Endothelial cell of umbilical vein (primary cell): Measurements from ENCODE around the gene CHCHD5. TPM values are rescaled to one million over a fixed set of nuclear protein-coding genes. Genes with fewer than 3 reads are reported as not detected.

Experiments
- BruUV-seq: library from RNA; stranded (reverse); fragments of 400-500 nt; replicated peaks from 2 replicates; lab custom pipeline; 2021; lab: Mats Ljungman, UMichigan
- CTCF ChIA-PET: fragments of 300-600, 350-600 bp; sonication (Branson Sonifier 250); formaldehyde crosslinking; loops from one replicate; lab custom pipeline; 2021; ENCODE audit warnings: antibody characterized with exemption, inconsistent platforms; lab: Charles Lee
- POLR2A ChIA-PET: fragments of 300-600, 350-600 bp; sonication (Branson Sonifier 250); formaldehyde crosslinking; loops from one replicate; lab custom pipeline; 2021; ENCODE audit warnings: antibody characterized with exemption, inconsistent platforms; lab: Charles Lee
- DNase-seq: peaks from one replicate; pipeline ENCODE4 v3.0.0-alpha.2; 2011; ENCODE audit warnings: low read depth, low spot score
- FAIRE-seq: peaks from 2 replicates; lab custom pipeline; 2011; peaks lifted over from hg19 to GRCh38; lab: Jason Lieb, UNC
- H2AFZ ChIP-seq: 2 replicates; pipeline ENCODE4 v1.6.0; 2012; ENCODE audit warnings: low read depth, low read length, control low read depth, inconsistent platforms
- H3K27ac ChIP-seq: 2 replicates; pipeline ENCODE4 v1.5.1; 2011; ENCODE audit warnings: low read depth, mild to moderate bottlenecking, control low read depth, low read length, moderate library complexity; ENCODE audit not compliant: insufficient read depth
- H3K27me3 ChIP-seq, 2 experiments: 2 replicates each; pipeline versions ENCODE4 v1.6.0 to v1.6.1; 2011; ENCODE audit warnings: low read length in 2 of 2, mixed read lengths in 1 of 2; ENCODE audit not compliant: control insufficient read depth in 2 of 2, insufficient read depth in 2 of 2
- H3K36me3 ChIP-seq, 2 experiments: 2 replicates in 1 of 2; 3 replicates in 1 of 2; pipeline ENCODE4 v1.5.1; 2011; ENCODE audit warnings: low read length in 2 of 2, mild to moderate bottlenecking in 1 of 2, moderate library complexity in 1 of 2; ENCODE audit not compliant: control insufficient read depth in 2 of 2, insufficient read depth in 2 of 2; ENCODE audit errors: extremely low read depth in 1 of 2
- H3K4me1 ChIP-seq: 3 replicates; pipeline ENCODE4 v1.5.1; 2011; ENCODE audit warnings: mild to moderate bottlenecking, low read length; ENCODE audit not compliant: control insufficient read depth, insufficient read depth; ENCODE audit errors: extremely low read depth
- H3K4me2 ChIP-seq: 2 replicates; pipeline ENCODE4 v1.6.1; 2011; ENCODE audit warnings: low read length, control low read depth, mixed read lengths; ENCODE audit not compliant: insufficient read depth
- H3K4me3 ChIP-seq, 3 experiments: fragments of 200-600 bp in 1 of 3; sonication (generic), shearing (Covaris generic) in 1 of 3; replicated peaks in 1 of 3; 2 replicates each; pipeline ENCODE4 v1.5.1; 2011 to 2016; ENCODE audit warnings: control low read depth in 3 of 3, low read length in 3 of 3, mild to moderate bottlenecking in 2 of 3, inconsistent platforms in 1 of 3, low read depth in 1 of 3, moderate library complexity in 1 of 3; ENCODE audit not compliant: insufficient read depth in 1 of 3
- H3K79me2 ChIP-seq: 2 replicates; pipeline ENCODE4 v1.6.0; 2012; ENCODE audit warnings: low read length, inconsistent platforms; ENCODE audit not compliant: control insufficient read depth, insufficient read depth
- H3K9ac ChIP-seq: replicated peaks from 2 replicates; pipeline ENCODE3; 2011; ENCODE audit warnings: low read length, control low read depth; ENCODE audit not compliant: insufficient read depth; ENCODE audit errors: extremely low read depth
- H3K9me1 ChIP-seq: replicated peaks from 3 replicates; pipeline ENCODE4 v1.6.0; 2011; ENCODE audit warnings: mild to moderate bottlenecking, low read length; ENCODE audit not compliant: control insufficient read depth, insufficient read depth; ENCODE audit errors: extremely low read depth
- H3K9me3 ChIP-seq: replicated peaks from 2 replicates; pipeline ENCODE4 v1.5.1; 2012; ENCODE audit warnings: low read length, inconsistent platforms; ENCODE audit not compliant: control insufficient read depth, insufficient read depth
- H4K20me1 ChIP-seq: replicated peaks from 2 replicates; pipeline ENCODE3; 2011; ENCODE audit warnings: mild to moderate bottlenecking, low read length; ENCODE audit not compliant: control insufficient read depth, insufficient read depth; ENCODE audit errors: extremely low read depth
- FOS ChIP-seq: IDR thresholded peaks from 2 replicates; pipeline ENCODE4 v1.6.1; 2011; ENCODE audit warnings: mild to moderate bottlenecking, low read length, moderate library complexity, borderline replicate concordance; ENCODE audit not compliant: insufficient read depth
- GATA2 ChIP-seq: IDR thresholded peaks from 2 replicates; pipeline ENCODE4 v1.7.0; 2011; ENCODE audit warnings: low read depth, mild to moderate bottlenecking, moderate library complexity, mixed read lengths, low read length; ENCODE audit not compliant: insufficient read length, insufficient read depth
- MYC ChIP-seq: IDR thresholded peaks from one replicate; pipeline ENCODE4 v1.6.1; 2011; ENCODE audit warnings: mild to moderate bottlenecking, low read depth, low read length
- POLR2A ChIP-seq: IDR thresholded peaks from 2 replicates; pipeline ENCODE4 v1.6.1; 2012; ENCODE audit warnings: low read depth, mild to moderate bottlenecking, control low read depth, low read length
- POLR2AphosphoS5 ChIP-seq: IDR thresholded peaks from 2 replicates; pipeline ENCODE4 v1.6.1; 2012; ENCODE audit warnings: low read depth, mild to moderate bottlenecking, control low read depth, low read length, moderate library complexity; ENCODE audit not compliant: insufficient read depth
- dilution Hi-C: fragments of 300-500 bp; cut with MboI; formaldehyde crosslinking; loops from one replicate; pipeline ENCODE4 v1.15.0; 2019; ENCODE audit warnings: low sequenced_read_pairs; ENCODE audit not compliant: extremely low pct_ligation_motif_present
- intact Hi-C: fragments of 100-400 bp; cut with micrococcal nuclease; formaldehyde crosslinking; loops from one replicate; pipeline ENCODE4 v1.10.0; 2022
- polyA plus RNA-seq, 4 experiments: library from polyadenylated mRNA; depleted of rRNA in 3 of 4; stranded (reverse) in 3 of 4; unstranded in 1 of 4; fragments of >200 nt; gene quantifications; 2 replicates each; pipeline versions ENCODE4 v1.2.1 to v1.2.3, GENCODE V29; 2011 to 2012; ENCODE audit warnings: missing spikeins in 1 of 4
- total RNA-seq: library from RNA; stranded (reverse); gene quantifications from 2 replicates; pipeline ENCODE4 v1.2.3, GENCODE V29; 2021
- TF ChIP-seq, protein P1 (sequence below): IDR thresholded peaks from 2 replicates; pipeline ENCODE4 v1.6.1; 2011; ENCODE audit not compliant: insufficient read depth, insufficient read length
- TF ChIP-seq, protein P2 (sequence below), 2 donors: IDR thresholded peaks; 1 replicate in 1 of 2; 2 replicates in 1 of 2; pipeline ENCODE4 v1.5.1; 2011; ENCODE audit warnings: low read length in 2 of 2, mild to moderate bottlenecking in 2 of 2, moderate library complexity in 2 of 2, control low read depth in 1 of 2, inconsistent platforms in 1 of 2, low read depth in 1 of 2; ENCODE audit not compliant: insufficient read depth in 1 of 2; ENCODE audit errors: extremely low read depth in 1 of 2

CHCHD5 gene
- total and polyA plus RNA-seq, 2 donors (not counting 3 experiments of a cell fraction or from before 2014, with no cell fraction given): 22.2 to 44.7 TPM

DNA sequence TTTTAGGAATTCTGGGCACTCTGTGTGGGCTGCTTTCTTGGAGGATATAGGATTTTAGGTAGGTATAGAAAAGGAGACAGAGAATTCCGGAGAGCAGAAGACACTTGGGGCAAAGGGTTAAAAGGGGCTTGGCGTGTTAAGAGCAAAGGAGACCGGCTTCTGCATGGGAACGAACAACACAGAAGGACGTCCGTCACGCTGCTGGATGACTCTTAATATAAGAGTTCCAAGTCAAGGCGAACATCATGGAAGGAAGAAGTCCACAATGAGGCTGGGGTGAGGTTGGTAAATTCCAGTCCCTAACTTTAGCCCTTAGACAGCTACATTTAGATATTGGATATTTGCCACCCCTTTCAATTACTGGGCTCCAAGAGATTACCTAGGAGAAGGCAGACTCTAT is 45.4 kb downstream of the CHCHD5 start:
- BruUV-seq: no TSS peak
- TF ChIP-seq FOS (no peak), POLR2AphosphoS5 (no peak), GATA2 (no peak), MYC (no peak), POLR2A (no peak)
- TF ChIP-seq, protein P1, sequence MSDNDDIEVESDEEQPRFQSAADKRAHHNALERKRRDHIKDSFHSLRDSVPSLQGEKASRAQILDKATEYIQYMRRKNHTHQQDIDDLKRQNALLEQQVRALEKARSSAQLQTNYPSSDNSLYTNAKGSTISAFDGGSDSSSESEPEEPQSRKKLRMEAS: no peak
- TF ChIP-seq, protein P2, sequence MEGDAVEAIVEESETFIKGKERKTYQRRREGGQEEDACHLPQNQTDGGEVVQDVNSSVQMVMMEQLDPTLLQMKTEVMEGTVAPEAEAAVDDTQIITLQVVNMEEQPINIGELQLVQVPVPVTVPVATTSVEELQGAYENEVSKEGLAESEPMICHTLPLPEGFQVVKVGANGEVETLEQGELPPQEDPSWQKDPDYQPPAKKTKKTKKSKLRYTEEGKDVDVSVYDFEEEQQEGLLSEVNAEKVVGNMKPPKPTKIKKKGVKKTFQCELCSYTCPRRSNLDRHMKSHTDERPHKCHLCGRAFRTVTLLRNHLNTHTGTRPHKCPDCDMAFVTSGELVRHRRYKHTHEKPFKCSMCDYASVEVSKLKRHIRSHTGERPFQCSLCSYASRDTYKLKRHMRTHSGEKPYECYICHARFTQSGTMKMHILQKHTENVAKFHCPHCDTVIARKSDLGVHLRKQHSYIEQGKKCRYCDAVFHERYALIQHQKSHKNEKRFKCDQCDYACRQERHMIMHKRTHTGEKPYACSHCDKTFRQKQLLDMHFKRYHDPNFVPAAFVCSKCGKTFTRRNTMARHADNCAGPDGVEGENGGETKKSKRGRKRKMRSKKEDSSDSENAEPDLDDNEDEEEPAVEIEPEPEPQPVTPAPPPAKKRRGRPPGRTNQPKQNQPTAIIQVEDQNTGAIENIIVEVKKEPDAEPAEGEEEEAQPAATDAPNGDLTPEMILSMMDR (IDR thresholded peaks at IDR 0.05; ENCODE audit: extremely low read depth in 1 of 2, insufficient read depth in 1 of 2, low read depth in 1 of 2, low read length in 2 of 2): no peak
- H3K36me3 ChIP-seq: no peaks in the 10 kb centered on the region
- H3K9me1 ChIP-seq: no peaks in the 10 kb centered on the region
- POLR2A ChIA-PET: interaction anchor here (0.9 to 1.3 kb wide), 2 partner anchors 11 to 16 kb away, joined by 3 to 4 read pairs; partner anchors contain the start of gene SLC20A1
- H3K27ac ChIP-seq: peak overlapping the region; percentile 83
- H3K4me3 ChIP-seq: no peak overlapping the region
- dilution Hi-C loops: no loop called here
- FAIRE-seq (no peak), DNase-seq (no peak)
- peak overlapping the region; percentile 27 for H3K9ac ChIP-seq
- H3K27me3 ChIP-seq: no peaks in the 10 kb centered on the region
- CTCF ChIA-PET: interaction anchor here (0.7 to 8.9 kb wide), 10 partner anchors 9 to 97 kb away, joined by 3 to 171 read pairs (median 6); partner anchors contain the start of gene SLC20A1
- H2AFZ ChIP-seq: peak overlapping the region; percentile 93
- H3K9me3 ChIP-seq: no peaks in the 10 kb centered on the region
- no peaks in the 10 kb centered on the region for H4K20me1 ChIP-seq
- H3K79me2 ChIP-seq: no peaks in the 10 kb centered on the region
- intact Hi-C loops: loop anchor here (5.0 kb wide), 1 partner anchor 32 kb away; no protein-coding TSS in a partner anchor
- peak overlapping the region; percentile 29 for H3K4me2 ChIP-seq
- H3K4me1 ChIP-seq: peaks cover 66% of the 10 kb centered on the region
